GM18511 (cell line): ENCODE measurements around the gene INO80E.
"Not testable (repeated sequence)": the region's sequence is repeated elsewhere in the genome, so short reads cannot be mapped to it uniquely, and the experiment has no call there.

ENCODE experiments used
- ATAC-seq: cut with Tn5 transposase; IDR thresholded peaks from one replicate; pipeline ENCODE4 v1.9.1; 2021; ENCODE audit warnings: mild to moderate bottlenecking, moderate library complexity; ENCODE audit not compliant: unreplicated experiment

INO80E gene

GRCh38 chr16:29995911-29996765 is at the start of gene INO80E:
TSS of gene INO80E (plus strand) at chr16:29996241. CDS start at chr16:29996311, 70 bp downstream.
- peak; percentile 92 for ATAC-seq

- no peak for ATAC-seq
Measured at GRCh38 chr16:29947897-29948296, 48.1 kb upstream of the INO80E start.

GRCh38 chr16:29950806-29951461 is 45.1 kb upstream of the INO80E start:
- ATAC-seq: no peak

DNA sequence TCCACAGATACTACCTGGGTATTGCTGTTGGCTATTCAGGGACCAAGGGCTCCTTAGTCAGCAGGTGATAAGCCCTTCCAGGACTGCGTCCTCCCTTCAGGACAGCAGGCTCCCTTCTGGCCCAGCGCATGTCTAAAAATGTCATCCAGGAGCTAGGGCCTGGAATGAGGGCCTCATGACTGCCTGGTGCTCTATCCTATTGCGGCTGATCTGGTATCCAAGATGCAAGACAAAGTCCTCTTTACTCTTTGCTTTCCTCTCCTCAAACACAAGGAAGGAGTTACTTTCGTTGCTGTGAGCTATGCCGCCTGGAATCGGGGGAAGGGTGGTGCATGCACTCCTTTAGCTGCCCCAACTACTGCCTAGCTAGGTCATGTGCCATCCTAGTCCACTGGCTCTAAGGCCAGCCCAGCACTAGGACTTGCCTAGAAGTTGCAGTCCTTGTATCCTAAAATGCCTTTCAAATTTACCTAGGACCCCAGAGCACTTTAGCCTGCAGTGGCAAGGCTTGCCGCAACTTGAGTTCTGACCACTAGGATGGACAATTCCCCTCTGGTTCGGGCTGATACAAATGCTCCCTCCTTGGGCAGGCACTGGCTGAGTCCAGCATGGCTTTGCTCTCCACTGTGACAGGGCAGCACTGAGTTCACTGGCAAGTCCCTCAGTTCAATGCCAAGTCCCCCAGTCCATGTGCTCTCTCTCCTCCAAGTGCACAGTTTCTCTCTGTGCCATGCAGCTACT is 44.2 kb upstream of the INO80E start:
- no peak for ATAC-seq

DNA sequence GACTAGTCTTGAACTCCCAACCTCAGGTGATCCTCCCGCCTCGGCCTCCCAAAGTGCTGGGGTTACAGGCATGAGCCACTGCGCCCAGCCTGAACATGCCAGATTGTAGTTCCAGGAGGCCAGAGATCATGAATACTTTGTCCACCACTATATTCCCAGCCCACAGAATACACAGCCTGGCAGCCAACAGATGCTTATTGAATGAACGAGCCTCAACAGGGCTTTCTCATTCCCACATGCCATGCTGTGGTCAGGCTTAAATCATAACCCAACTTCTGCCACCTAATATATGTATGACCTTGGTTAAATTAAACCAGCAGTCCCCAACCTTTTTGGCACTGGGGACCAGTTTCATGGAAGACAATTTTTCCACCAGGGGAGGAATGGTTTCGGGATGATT is 37.3 kb upstream of the INO80E start:
- ATAC-seq: no peak

DNA sequence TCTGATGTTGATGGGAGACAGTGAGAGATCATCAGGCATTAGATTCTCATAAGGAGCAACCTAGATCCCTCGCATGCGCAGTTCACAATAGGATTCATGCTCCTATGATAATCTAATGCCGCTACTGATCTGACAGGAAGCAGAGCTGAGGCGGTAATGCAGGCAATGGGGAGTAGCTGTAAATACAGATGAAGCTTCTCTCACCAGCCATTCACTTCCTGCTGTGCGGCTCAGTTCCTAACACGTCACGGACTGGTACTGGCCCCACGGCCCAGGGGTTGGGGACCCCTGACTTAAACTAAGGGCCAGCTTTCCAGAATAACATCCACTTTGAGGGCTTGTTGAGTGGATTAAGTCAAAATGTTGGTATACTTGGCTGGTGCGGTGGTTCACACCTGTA is 36.7 kb upstream of the INO80E start:
- ATAC-seq: no peak

DNA sequence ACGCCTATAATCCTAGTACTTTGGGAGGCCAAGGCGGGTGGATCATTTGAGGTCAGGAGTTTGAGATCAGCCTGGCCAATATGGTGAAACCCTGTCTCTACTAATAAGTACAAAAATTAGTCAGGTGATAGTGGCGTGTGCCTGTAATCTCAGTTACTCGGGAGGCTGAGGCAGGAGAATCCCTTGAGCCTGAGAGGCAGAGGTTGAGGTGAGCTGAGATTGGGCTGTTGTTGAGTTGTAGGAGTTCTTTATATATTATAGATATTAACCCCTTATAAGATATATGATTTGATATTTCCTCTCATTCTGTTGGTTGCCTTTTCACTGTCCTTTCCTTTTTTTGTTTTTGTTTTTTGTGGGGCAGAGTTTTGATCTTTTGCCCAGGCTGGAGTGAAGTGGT is 36.2 kb upstream of the INO80E start:
- not testable (repeated sequence) for ATAC-seq

GRCh38 chr16:29961127-29961478 is 34.9 kb upstream of the INO80E start:
- ATAC-seq: no peak

- peak; percentile 94 for ATAC-seq
Measured at GRCh38 chr16:29961479-29962343, 34.3 kb upstream of the INO80E start, which contains the start of gene TMEM219. TSS of gene TMEM219 (plus strand) at chr16:29962079. CDS start at chr16:29963144, 1,065 bp downstream.

GRCh38 chr16:29962344-29962994 is 33.6 kb upstream of the INO80E start:
- ATAC-seq: no peak

DNA sequence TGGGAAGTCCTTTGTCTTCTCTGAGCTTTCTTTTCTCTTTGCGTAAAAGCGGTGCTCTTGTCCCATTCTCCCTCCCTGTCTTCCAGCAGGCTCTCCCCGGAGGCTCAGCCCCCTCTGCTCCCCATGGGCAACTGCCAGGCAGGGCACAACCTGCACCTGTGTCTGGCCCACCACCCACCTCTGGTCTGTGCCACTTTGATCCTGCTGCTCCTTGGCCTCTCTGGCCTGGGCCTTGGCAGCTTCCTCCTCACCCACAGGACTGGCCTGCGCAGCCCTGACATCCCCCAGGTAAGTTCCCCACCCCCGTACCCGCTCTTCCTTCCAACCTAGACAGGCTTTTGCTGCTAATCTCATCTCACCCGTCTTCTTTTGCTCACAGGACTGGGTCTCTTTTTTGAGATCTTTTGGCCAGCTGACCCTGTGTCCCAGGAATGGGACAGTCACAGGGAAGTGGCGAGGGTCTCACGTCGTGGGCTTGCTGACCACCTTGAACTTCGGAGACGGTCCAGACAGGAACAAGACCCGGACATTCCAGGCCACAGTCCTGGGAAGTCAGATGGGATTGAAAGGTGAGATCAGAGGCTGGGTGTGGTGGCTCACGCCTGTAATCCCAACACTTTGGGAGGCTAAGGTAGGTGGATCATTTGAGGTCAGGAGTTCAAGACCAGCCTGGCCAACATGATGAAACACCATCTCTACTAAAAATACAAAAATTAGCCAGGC is 32.9 kb upstream of the INO80E start:
- ATAC-seq: no peak

DNA sequence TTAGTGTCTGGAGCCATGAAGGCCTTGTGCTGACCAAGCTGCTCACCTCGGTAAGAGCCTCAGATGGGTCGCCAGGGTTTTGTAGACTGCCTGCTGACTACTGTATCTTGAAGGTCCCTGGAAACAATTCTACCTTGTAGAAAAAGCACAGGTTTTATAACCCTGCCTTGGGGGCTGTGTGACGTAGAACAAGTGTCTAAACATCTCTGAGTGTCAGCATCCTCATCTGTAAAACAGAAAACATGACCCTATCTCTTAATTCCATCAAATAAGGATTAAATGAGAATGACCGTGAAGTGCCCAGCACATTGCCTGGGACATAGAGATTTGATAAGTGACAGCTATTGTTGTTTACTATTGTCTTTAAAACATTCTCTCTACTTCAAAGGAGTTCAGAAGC is 27.8 kb upstream of the INO80E start:
- no peak for ATAC-seq

- no peak for ATAC-seq
Measured at GRCh38 chr16:29971304-29971703, 24.7 kb upstream of the INO80E start.

GRCh38 chr16:29972500-29972899 is 23.5 kb upstream of the INO80E start:
- no peak for ATAC-seq

GRCh38 chr16:29972992-29973383 is 23.1 kb upstream of the INO80E start:
- ATAC-seq: no peak

- peak; percentile 95 for ATAC-seq
Measured at GRCh38 chr16:29973384-29974246, 22.4 kb upstream of the INO80E start, which contains the start of gene TAOK2. TSS of gene TAOK2 (plus strand) at chr16:29973868. CDS start at chr16:29977773, 3,905 bp downstream.

DNA sequence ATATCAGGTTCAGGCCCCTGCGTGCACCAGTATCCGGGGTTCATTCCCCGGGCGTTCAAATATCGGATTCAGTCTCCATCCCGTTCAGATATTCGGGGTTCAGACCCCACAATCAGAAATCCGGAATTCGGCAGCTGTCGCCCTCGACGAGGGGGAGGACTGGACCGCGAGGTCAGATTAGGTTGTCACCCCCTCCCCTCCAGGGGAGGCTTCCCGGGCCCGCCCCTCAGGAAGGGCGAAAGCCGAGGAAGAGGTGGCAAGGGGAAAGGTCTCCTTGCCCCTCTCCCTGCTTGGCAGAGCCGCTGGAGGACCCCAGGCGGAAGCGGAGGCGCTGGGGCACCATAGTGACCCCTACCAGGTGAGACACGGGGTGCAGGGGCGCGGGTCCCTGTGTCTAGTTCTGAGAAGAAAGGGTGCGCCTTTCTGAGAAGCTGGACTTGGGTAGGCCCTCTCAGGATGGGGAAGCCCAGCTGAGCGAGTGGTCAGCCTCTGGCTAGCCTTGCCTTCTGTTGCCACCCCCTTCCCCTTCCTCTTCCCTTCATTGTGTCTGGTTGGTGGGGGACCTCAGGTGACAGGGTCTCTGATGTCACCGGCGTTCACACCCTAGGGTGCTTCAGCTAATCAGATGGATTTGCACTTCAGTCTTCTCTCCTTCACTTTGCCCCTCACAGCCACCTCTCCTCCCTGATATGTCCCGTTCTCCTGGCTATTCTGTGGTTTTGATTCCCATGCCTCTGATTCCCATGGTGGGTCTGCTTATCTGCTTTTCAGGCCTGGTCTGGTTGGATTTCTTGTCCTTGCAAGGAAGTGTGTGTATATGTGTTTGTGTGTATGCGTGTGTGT is 21.5 kb upstream of the INO80E start:
- no peak for ATAC-seq
